ENCODE measurements around the gene MSH3.

DNA sequence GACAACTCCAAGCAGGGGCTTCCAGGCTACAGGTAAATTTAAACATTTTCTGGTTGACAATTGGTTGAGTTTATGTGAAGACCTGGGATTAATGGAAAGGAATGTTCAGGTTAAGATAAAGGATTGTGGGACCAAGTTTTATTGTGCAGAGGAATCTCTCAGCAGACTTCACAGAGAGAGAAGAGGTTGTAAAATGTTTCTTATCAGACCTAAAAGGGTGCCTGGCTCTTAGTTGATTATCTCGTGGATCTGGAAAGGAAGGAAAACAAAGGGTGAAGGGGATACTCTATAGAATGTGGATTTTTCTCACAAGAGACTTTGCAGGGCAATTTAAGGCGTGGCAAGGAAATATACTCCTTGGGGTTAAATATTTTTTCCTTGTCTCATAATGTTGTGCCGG is 209.3 kb downstream of the MSH3 start:
- TF ChIP-seq, protein P1, sequence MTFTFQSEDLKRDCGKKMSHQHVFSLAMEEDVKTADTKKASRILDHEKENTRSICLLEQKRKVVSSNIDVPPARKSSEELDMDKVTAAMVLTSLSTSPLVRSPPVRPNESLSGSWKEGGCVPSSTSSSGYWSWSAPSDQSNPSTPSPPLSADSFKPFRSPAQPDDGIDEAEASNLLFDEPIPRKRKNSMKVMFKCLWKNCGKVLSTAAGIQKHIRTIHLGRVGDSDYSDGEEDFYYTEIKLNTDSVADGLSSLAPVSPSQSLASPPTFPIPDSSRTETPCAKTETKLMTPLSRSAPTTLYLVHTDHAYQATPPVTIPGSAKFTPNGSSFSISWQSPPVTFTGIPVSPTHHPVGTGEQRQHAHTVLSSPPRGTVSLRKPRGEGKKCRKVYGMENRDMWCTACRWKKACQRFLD (tag by site-specific recombination; IDR thresholded peaks at IDR 0.05): no peak
- TF ChIP-seq CTCF (tag by site-specific recombination; IDR thresholded peaks at IDR 0.05) (no peak), ZNF274 (IDR thresholded peaks at IDR 0.05; ENCODE audit: low read length) (no peak), ZNF274 (tag by site-specific recombination; IDR thresholded peaks at IDR 0.05; ENCODE audit: borderline replicate concordance) (no peak), RBAK (tag by site-specific recombination; IDR thresholded peaks at IDR 0.05) (no peak)

All from HEK293 (cell line).